Fibroblast of lung (primary cell): ENCODE data around the gene NPIPA5. TPM values are rescaled to one million over a fixed set of nuclear protein-coding genes. Genes with fewer than 3 reads are reported as not detected.
"Not testable (repeated sequence)": the region's sequence is repeated elsewhere in the genome, so short reads cannot be mapped to it uniquely, and the experiment has no call there.

ENCODE experiments used
- DNase-seq, 2 donors: peaks; one replicate each; pipeline versions ENCODE4 v3.0.0 to v3.0.0-alpha.2; 2010; ENCODE audit warnings: low read depth in 2 of 2
- H2AFZ ChIP-seq: 2 replicates; pipeline ENCODE4 v1.5.1; 2012; ENCODE audit warnings: low read length, control low read depth, inconsistent platforms
- H3K27ac ChIP-seq: 2 replicates; pipeline ENCODE4 v1.5.1; 2011; ENCODE audit warnings: low read length, control low read depth; ENCODE audit not compliant: insufficient read depth
- H3K27me3 ChIP-seq: 2 replicates; pipeline ENCODE4 v1.5.1; 2011; ENCODE audit warnings: mild to moderate bottlenecking, low read length; ENCODE audit not compliant: control insufficient read depth, insufficient read depth
- H3K36me3 ChIP-seq: 2 replicates; pipeline ENCODE4 v1.5.1; 2011; ENCODE audit warnings: low read length; ENCODE audit not compliant: control insufficient read depth, insufficient read depth
- H3K4me1 ChIP-seq: 2 replicates; pipeline ENCODE4 v1.5.1; 2011; ENCODE audit warnings: low read length; ENCODE audit not compliant: control insufficient read depth, insufficient read depth; ENCODE audit errors: extremely low read depth
- H3K4me2 ChIP-seq: 2 replicates; pipeline ENCODE4 v1.5.1; 2011; ENCODE audit warnings: low read length, control low read depth; ENCODE audit not compliant: insufficient read depth; ENCODE audit errors: extremely low read depth
- H3K4me3 ChIP-seq, 4 experiments: fragments of 200-600 bp in 1 of 4; sonication (generic) in 1 of 4; replicated peaks in 1 of 4; 2 replicates each; pipeline ENCODE4 v1.5.1; 2011 to 2016; ENCODE audit warnings: low read length in 4 of 4, low read depth in 3 of 4, mild to moderate bottlenecking in 3 of 4, control low read depth in 2 of 4, inconsistent platforms in 1 of 4, mixed read lengths in 1 of 4; ENCODE audit not compliant: insufficient read depth in 1 of 4; ENCODE audit errors: control extremely low read depth in 1 of 4
- H3K79me2 ChIP-seq: 2 replicates; pipeline ENCODE4 v1.5.1; 2012; ENCODE audit warnings: mild to moderate bottlenecking, low read length, inconsistent platforms; ENCODE audit not compliant: control insufficient read depth, insufficient read depth
- H3K9ac ChIP-seq: 2 replicates; pipeline ENCODE4 v1.5.1; 2011; ENCODE audit warnings: mild to moderate bottlenecking, low read length, control low read depth; ENCODE audit not compliant: insufficient read depth
- H3K9me3 ChIP-seq: 2 replicates; pipeline ENCODE4 v1.5.1; 2012; ENCODE audit warnings: low read depth, low read length; ENCODE audit not compliant: control insufficient read depth, insufficient read depth
- H4K20me1 ChIP-seq: 2 replicates; pipeline ENCODE4 v1.5.1; 2011; ENCODE audit warnings: low read length; ENCODE audit not compliant: control insufficient read depth, insufficient read depth; ENCODE audit errors: extremely low read depth
- CTCF ChIP-seq, 2 donors: IDR thresholded peaks in 1 of 2; conservative IDR thresholded peaks in 1 of 2; 1 replicate in 1 of 2; 2 replicates in 1 of 2; pipeline ENCODE4 v1.5.1; 2011 to 2012; ENCODE audit warnings: low read length in 2 of 2, control low read depth in 1 of 2, inconsistent platforms in 1 of 2, low read depth in 1 of 2, mild to moderate bottlenecking in 1 of 2
- EZH2 ChIP-seq: IDR thresholded peaks from 2 replicates; pipeline ENCODE4 v1.5.1; 2012; ENCODE audit warnings: low read length, control low read depth, mild to moderate bottlenecking; ENCODE audit errors: missing control alignments
- polyA plus RNA-seq, 2 donors: library from polyadenylated mRNA; depleted of rRNA in 1 of 2; stranded (reverse) in 1 of 2; unstranded in 1 of 2; fragments of >200 nt; gene quantifications; 2 replicates each; pipeline ENCODE4 v1.2.1, GENCODE V29; 2011 to 2012; ENCODE audit warnings: missing spikeins in 1 of 2
- total RNA-seq: library from RNA; depleted of rRNA; stranded (reverse); fragments of >200 nt; gene quantifications from 2 replicates; pipeline ENCODE4 v1.2.1, GENCODE V29; 2014

The NPIPA5 gene
- total and polyA plus RNA-seq, 2 donors (not counting 1 experiment from before 2014, with no cell fraction given): 8.6 to 32.9 TPM

GRCh38 chr16:15398618-15399316 lies 20.7 kb upstream of the NPIPA5 start:
- H3K9ac ChIP-seq: no peak overlapping the region
- H2AFZ ChIP-seq: no peak overlapping the region
- no peak overlapping the region for H3K4me3 ChIP-seq
- H3K79me2 ChIP-seq: no peaks in the 10 kb centered on the region
- no peaks in the 10 kb centered on the region for H3K9me3 ChIP-seq
- no peak for DNase-seq
- H3K27me3 ChIP-seq: no peaks in the 10 kb centered on the region
- H3K36me3 ChIP-seq: no peaks in the 10 kb centered on the region
- TF ChIP-seq EZH2 (no peak), CTCF (conservative IDR thresholded peaks at IDR 0.05 in 1 of 2, IDR thresholded peaks at IDR 0.05 in 1 of 2; ENCODE audit: low read depth in 1 of 2, low read length in 2 of 2) (no peak)
- no peaks in the 10 kb centered on the region for H3K4me1 ChIP-seq
- no peak overlapping the region for H3K4me2 ChIP-seq
- H3K27ac ChIP-seq: no peak overlapping the region
- no peaks in the 10 kb centered on the region for H4K20me1 ChIP-seq

- Histone ChIP-seq H3K79me2 (no peaks in the 10 kb centered on the region), H3K36me3 (no peaks in the 10 kb centered on the region), H3K9me3 (no peaks in the 10 kb centered on the region), H3K27ac (no peak overlapping the region), H3K4me1 (no peaks in the 10 kb centered on the region), H3K9ac (no peak overlapping the region), H2AFZ (no peak overlapping the region), H3K27me3 (no peaks in the 10 kb centered on the region), H3K4me2 (no peak overlapping the region), H4K20me1 (no peaks in the 10 kb centered on the region), H3K4me3 (no peak overlapping the region)
- DNase-seq: no peak
- TF ChIP-seq EZH2 (no peak), CTCF (conservative IDR thresholded peaks at IDR 0.05 in 1 of 2, IDR thresholded peaks at IDR 0.05 in 1 of 2; ENCODE audit: low read depth in 1 of 2, low read length in 2 of 2) (no peak)
These were observed 19.0 kb upstream of the NPIPA5 start for GRCh38 chr16:15396948-15397594.

- not testable (repeated sequence) for H3K4me1 ChIP-seq, H3K27me3 ChIP-seq, H3K79me2 ChIP-seq, H4K20me1 ChIP-seq, H3K9me3 ChIP-seq, H2AFZ ChIP-seq, H3K4me3 ChIP-seq, H3K27ac ChIP-seq, H3K4me2 ChIP-seq, DNase-seq, H3K9ac ChIP-seq, H3K36me3 ChIP-seq
These were observed 18.4 kb upstream of the NPIPA5 start for GRCh38 chr16:15396509-15396829.

- H3K9me3 ChIP-seq, H3K36me3 ChIP-seq, H3K27ac ChIP-seq, H3K4me1 ChIP-seq, H3K79me2 ChIP-seq, H4K20me1 ChIP-seq, H3K9ac ChIP-seq, H3K27me3 ChIP-seq: not testable (repeated sequence)
- peak within 1 kb of the TSS in 2 of 4 experiments; percentile 21 to 42 for H3K4me3 ChIP-seq
- peak in 1 of 2 donors; percentile 20 for DNase-seq
- peak within 1 kb of the TSS; percentile 26 for H2AFZ ChIP-seq
- H3K4me2 ChIP-seq: peak within 1 kb of the TSS; percentile 48
These were observed 17.8 kb upstream of the NPIPA5 start, which contains the start of gene MPV17L for GRCh38 chr16:15395631-15396508. Gene MPV17L (plus strand): TSS chr16:15395754. CDS start chr16:15395898, 144 bp downstream.

GRCh38 chr16:15393025-15393424 lies 14.9 kb upstream of the NPIPA5 start:
- not testable (repeated sequence) for DNase-seq, H2AFZ ChIP-seq, H3K4me2 ChIP-seq, H4K20me1 ChIP-seq, H3K9me3 ChIP-seq, H3K27ac ChIP-seq, H3K79me2 ChIP-seq, H3K9ac ChIP-seq, H3K36me3 ChIP-seq, H3K27me3 ChIP-seq, H3K4me1 ChIP-seq, H3K4me3 ChIP-seq
